GDM1 (cell line): Measurements from ENCODE around the gene C1orf21.

ENCODE experiments used
- DNase-seq: peaks from one replicate; lab custom pipeline; 2025; lab: John Stamatoyannopoulos, UW

The C1orf21 gene

GRCh38 chr1:184557423-184558347 is 170.9 kb downstream of the C1orf21 start:
- DNase-seq: no peak

- DNase-seq: no peak
Observed at GRCh38 chr1:184558691-184559090, 171.9 kb downstream of the C1orf21 start.

GRCh38 chr1:184559117-184559713 is 172.4 kb downstream of the C1orf21 start:
- DNase-seq: no peak

GRCh38 chr1:184562806-184563205 is 176.0 kb downstream of the C1orf21 start:
- DNase-seq: no peak

GRCh38 chr1:184563308-184563707 is 176.5 kb downstream of the C1orf21 start:
- no peak for DNase-seq

GRCh38 chr1:184567009-184567408 is 180.2 kb downstream of the C1orf21 start:
- no peak for DNase-seq

GRCh38 chr1:184567637-184568036 is 180.8 kb downstream of the C1orf21 start:
- peak; percentile 35 for DNase-seq

- DNase-seq: no peak
Observed at GRCh38 chr1:184568148-184568547, 181.3 kb downstream of the C1orf21 start.

- no peak for DNase-seq
Observed at GRCh38 chr1:184569106-184569505, 182.3 kb downstream of the C1orf21 start.

- no peak for DNase-seq
Observed at GRCh38 chr1:184574588-184574987, 187.8 kb downstream of the C1orf21 start.

GRCh38 chr1:184576822-184577221 is 190.0 kb downstream of the C1orf21 start:
- DNase-seq: no peak

- no peak for DNase-seq
Observed at GRCh38 chr1:184577319-184577718, 190.5 kb downstream of the C1orf21 start.

- no peak for DNase-seq
Observed at GRCh38 chr1:184582411-184582810, 195.6 kb downstream of the C1orf21 start.

- no peak for DNase-seq
Observed at GRCh38 chr1:184583849-184584248, 197.0 kb downstream of the C1orf21 start.

- no peak for DNase-seq
Observed at GRCh38 chr1:184588701-184589100, 201.9 kb downstream of the C1orf21 start.

- no peak for DNase-seq
Observed at GRCh38 chr1:184590163-184590750, 203.4 kb downstream of the C1orf21 start.

GRCh38 chr1:184593597-184593996 is 206.8 kb downstream of the C1orf21 start:
- no peak for DNase-seq

- DNase-seq: no peak
Observed at GRCh38 chr1:184595596-184595995, 208.8 kb downstream of the C1orf21 start.

GRCh38 chr1:184596950-184597645 is 210.3 kb downstream of the C1orf21 start:
- DNase-seq: no peak

GRCh38 chr1:184597650-184598357 is 211.0 kb downstream of the C1orf21 start:
- DNase-seq: no peak

- DNase-seq: no peak
Observed at GRCh38 chr1:184598403-184599193, 211.8 kb downstream of the C1orf21 start.
